ENCODE results near the gene PCSK5.

GRCh38 chr9:76292658-76293057 is 402.2 kb downstream of the PCSK5 start:
- TF ChIP-seq POLR2A (IDR thresholded peaks at IDR 0.05) (no peak), POLR2AphosphoS5 (IDR thresholded peaks at IDR 0.05) (no peak)
- TF ChIP-seq, protein P1, sequence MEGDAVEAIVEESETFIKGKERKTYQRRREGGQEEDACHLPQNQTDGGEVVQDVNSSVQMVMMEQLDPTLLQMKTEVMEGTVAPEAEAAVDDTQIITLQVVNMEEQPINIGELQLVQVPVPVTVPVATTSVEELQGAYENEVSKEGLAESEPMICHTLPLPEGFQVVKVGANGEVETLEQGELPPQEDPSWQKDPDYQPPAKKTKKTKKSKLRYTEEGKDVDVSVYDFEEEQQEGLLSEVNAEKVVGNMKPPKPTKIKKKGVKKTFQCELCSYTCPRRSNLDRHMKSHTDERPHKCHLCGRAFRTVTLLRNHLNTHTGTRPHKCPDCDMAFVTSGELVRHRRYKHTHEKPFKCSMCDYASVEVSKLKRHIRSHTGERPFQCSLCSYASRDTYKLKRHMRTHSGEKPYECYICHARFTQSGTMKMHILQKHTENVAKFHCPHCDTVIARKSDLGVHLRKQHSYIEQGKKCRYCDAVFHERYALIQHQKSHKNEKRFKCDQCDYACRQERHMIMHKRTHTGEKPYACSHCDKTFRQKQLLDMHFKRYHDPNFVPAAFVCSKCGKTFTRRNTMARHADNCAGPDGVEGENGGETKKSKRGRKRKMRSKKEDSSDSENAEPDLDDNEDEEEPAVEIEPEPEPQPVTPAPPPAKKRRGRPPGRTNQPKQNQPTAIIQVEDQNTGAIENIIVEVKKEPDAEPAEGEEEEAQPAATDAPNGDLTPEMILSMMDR (IDR thresholded peaks at IDR 0.05) = no peak

Measured in prostate gland (tissue), 2 donors.